ENCODE data around the gene FOXK2. TPM values are rescaled to one million over a fixed set of nuclear protein-coding genes. Genes with fewer than 3 reads are reported as not detected.
A peak's percentile ranks its signal among the peaks of the same experiment; 100 is the strongest.

The FOXK2 gene
- total RNA-seq, 2 donors from 2014 or later, result 27.8 to 40.3 TPM

DNA sequence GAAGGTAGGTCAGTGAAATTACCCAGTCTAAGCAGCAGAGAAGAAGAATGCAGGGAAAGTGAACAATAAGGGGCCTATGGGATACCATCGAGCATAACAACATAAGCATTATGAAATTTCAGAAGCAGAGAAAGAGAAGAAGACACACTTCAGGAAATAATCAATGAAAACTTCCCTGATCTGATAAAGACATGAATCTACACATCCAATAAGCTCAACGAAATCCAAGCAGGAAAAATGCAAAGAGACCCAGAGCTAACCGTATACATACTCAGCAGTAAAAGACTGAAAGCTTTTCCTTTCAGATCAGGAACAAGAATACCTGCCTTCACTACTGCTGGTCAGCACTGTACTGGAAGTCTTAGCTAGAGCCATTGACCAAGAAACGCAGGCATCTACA is 90.1 kb downstream of the FOXK2 start:
- no peak overlapping the region for H3K4me3 ChIP-seq
- peaks cover 0 to 9% of the 10 kb centered on the region in 2 donors for H3K4me1 ChIP-seq
- no peak for TF ChIP-seq CTCF (IDR thresholded peaks at IDR 0.05)
- peaks cover 16% of the 10 kb centered on the region for H3K36me3 ChIP-seq
- H3K9me3 ChIP-seq, result no peaks in the 10 kb centered on the region
- H3K27me3 ChIP-seq, result no peaks in the 10 kb centered on the region
- DNase-seq (ENCODE audit: low spot score), result no peak
- H3K27ac ChIP-seq, result no peak overlapping the region

- peak overlapping the region in 1 of 2 donors; percentile 16 for H3K27ac ChIP-seq
- peaks cover 26% of the 10 kb centered on the region for H3K36me3 ChIP-seq
- H3K4me1 ChIP-seq, result peaks cover 0 to 8% of the 10 kb centered on the region in 2 donors
- no peaks in the 10 kb centered on the region for H3K27me3 ChIP-seq
- TF ChIP-seq CTCF (IDR thresholded peaks at IDR 0.05), result no peak
- DNase-seq (ENCODE audit: low spot score), result no peak
- no peak overlapping the region for H3K4me3 ChIP-seq
- no peaks in the 10 kb centered on the region for H3K9me3 ChIP-seq
These were observed 91.9 kb downstream of the FOXK2 start for GRCh38 chr17:82611140-82612058.

GRCh38 chr17:82613283-82614094 is 94.0 kb downstream of the FOXK2 start:
- Histone ChIP-seq H3K27ac (peak overlapping the region; percentile 64 to 82), H3K9me3 (no peaks in the 10 kb centered on the region), H3K27me3 (no peaks in the 10 kb centered on the region), H3K36me3 (peaks cover 43% of the 10 kb centered on the region), H3K4me1 (peaks cover 0 to 8% of the 10 kb centered on the region in 2 donors), H3K4me3 (no peak overlapping the region)
- TF ChIP-seq CTCF (IDR thresholded peaks at IDR 0.05), result no peak
- no peak for DNase-seq (ENCODE audit: low spot score)

- no peak for DNase-seq (ENCODE audit: low spot score)
- H3K27ac ChIP-seq, result peak overlapping the region; percentile 64 to 82
- TF ChIP-seq CTCF (IDR thresholded peaks at IDR 0.05), result no peak
These were observed 94.6 kb downstream of the FOXK2 start for GRCh38 chr17:82614095-82614631.

DNA sequence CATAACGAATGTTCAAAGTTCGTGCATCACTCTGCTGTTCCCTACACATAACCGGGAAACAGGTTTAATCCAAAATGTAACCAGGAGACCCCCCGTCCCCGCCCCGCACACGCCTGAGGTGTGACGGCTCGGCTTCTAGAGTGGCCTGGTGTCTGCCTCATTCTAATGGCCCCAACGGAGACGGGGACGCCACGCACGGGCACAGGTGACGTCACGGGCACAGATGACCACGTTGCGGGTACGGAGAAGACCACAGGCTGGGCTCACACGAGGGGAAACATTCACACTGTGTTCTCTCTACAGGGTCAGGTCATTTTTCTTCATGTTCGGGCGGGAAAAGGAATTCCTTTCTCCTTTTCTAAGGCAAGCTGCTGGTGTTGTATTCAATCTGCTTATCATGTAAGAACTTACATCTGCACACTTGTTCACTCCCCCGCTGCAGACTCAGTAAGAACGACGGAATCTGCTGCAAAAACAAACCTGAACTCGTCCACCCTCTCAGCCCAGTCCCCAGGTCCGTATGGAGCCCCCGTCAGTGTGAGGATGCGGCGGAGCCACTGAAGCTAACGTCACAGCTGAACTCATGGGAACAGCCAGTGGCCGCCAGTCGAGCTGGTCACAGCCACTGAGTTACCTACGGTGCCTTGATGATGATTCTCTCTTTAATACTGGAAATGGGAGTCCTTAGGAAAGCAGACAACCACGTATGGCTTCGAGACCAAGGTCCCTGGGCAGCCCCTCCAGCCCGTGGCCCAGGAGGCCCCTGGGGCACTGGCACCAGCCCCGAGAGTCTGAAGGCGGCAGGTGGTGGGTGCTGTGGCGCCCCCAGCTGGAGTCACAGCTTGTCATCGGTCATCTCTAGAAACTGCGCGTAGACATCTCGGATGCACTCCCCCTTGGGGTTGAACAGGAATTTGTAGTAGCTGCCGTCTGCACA is 95.8 kb downstream of the FOXK2 start:
- H3K36me3 ChIP-seq, result peaks cover 55% of the 10 kb centered on the region
- no peak for TF ChIP-seq CTCF (IDR thresholded peaks at IDR 0.05)
- H3K9me3 ChIP-seq, result no peaks in the 10 kb centered on the region
- no peak for DNase-seq (ENCODE audit: low spot score)
- H3K27ac ChIP-seq, result no peak overlapping the region
- no peak overlapping the region for H3K4me3 ChIP-seq
- peaks cover 0 to 8% of the 10 kb centered on the region in 2 donors for H3K4me1 ChIP-seq
- H3K27me3 ChIP-seq, result no peaks in the 10 kb centered on the region

More at GRCh38 chr17:82614095-82614631, 94.6 kb downstream of the FOXK2 start:
- H3K4me1 ChIP-seq, result peaks cover 0 to 8% of the 10 kb centered on the region in 2 donors
- peaks cover 49% of the 10 kb centered on the region for H3K36me3 ChIP-seq
- no peak overlapping the region for H3K4me3 ChIP-seq
- H3K9me3 ChIP-seq, result no peaks in the 10 kb centered on the region
- no peaks in the 10 kb centered on the region for H3K27me3 ChIP-seq
